Transverse colon (tissue), 4 donors: ENCODE data around the gene OTUB1.

Source experiments
- CTCF ChIP-seq, 5 experiments: fragments of 200-600 bp in 3 of 5; fragments of 450-650 bp in 2 of 5; sonication (generic) in 3 of 5; IDR thresholded peaks; 1 replicate in 2 of 5; 2 replicates in 3 of 5; pipeline ENCODE4 v1.5.1; 2016 to 2017; ENCODE audit warnings: antibody characterized with exemption in 5 of 5, inconsistent platforms in 3 of 5, mild to moderate bottlenecking in 2 of 5, moderate library complexity in 1 of 5
- EP300 ChIP-seq: sonication (generic); formaldehyde crosslinking; IDR thresholded peaks from one replicate; pipeline ENCODE4 v1.6.1; 2017; ENCODE audit warnings: antibody characterized with exemption, low read depth
- POLR2A ChIP-seq: fragments of 450-650 bp; IDR thresholded peaks from one replicate; pipeline ENCODE4 v1.6.1; 2016; ENCODE audit warnings: antibody characterized with exemption, mild to moderate bottlenecking, moderate library complexity
- POLR2AphosphoS5 ChIP-seq, 3 donors: sonication (generic); formaldehyde crosslinking; IDR thresholded peaks; one replicate each; pipeline ENCODE4 v1.6.1; 2016; ENCODE audit warnings: antibody characterized with exemption in 3 of 3

- TF ChIP-seq POLR2A (no peak), CTCF (IDR thresholded peaks at IDR 0.05) (no peak), EP300 (no peak), POLR2AphosphoS5 (IDR thresholded peaks at IDR 0.05) (no peak)
Observed at GRCh38 chr11:63985812-63986155, 454 bp upstream of the OTUB1 start.
